ENCODE results near the gene GLI3. TPM values are rescaled to one million over a fixed set of nuclear protein-coding genes. Genes with fewer than 3 reads are reported as not detected.

GLI3 gene
- total RNA-seq, 2 donors from 2014 or later = 2.7 to 10.2 TPM

GRCh38 chr7:42145539-42145938, 91.5 kb downstream of the GLI3 start:
- H3K36me3 Mint-ChIP-seq (ENCODE audit: low read depth) = no peaks in the 10 kb centered on the region

DNA sequence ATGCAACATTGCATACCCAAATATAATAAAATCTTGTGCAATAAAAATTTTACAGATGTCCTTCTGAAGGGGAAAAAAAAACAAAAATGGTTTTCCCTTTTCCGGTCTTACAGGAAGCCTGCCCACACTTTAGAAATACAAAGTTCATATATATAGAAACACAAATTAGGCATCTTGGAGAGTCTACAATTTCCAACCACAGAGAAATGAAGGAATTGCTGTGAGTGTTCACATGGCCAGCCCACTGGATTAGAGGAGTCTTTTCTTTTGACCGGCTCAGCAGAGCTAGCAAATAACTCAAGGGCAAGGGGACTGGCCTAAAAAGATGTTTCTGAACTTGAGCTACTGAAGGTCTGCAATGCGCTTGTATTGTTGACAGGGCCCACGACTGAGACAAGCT, 92.4 kb downstream of the GLI3 start:
- DNase-seq = no peak
- Histone ChIP-seq H3K27me3 (ENCODE audit: control insufficient read depth, insufficient read depth, low read length, poor library complexity, severe bottlenecking) (no peaks in the 10 kb centered on the region), H3K27ac (ENCODE audit: low read depth, low read length) (no peak overlapping the region), H3K36me3 (ENCODE audit: control insufficient read depth, insufficient read depth, low read length) (no peaks in the 10 kb centered on the region), H3K4me1 (ENCODE audit: control insufficient read depth, insufficient read depth, low read length) (no peaks in the 10 kb centered on the region), H3K9ac (ENCODE audit: extremely low read depth, low read length, poor library complexity, severe bottlenecking) (no peak overlapping the region), H3K4me3 (ENCODE audit: low read length) (no peak overlapping the region), H3K9me3 (ENCODE audit: control insufficient read depth, low read length) (no peaks in the 10 kb centered on the region)
- no peak overlapping the region for H3K4me3 Mint-ChIP-seq
- peaks cover 2% of the 10 kb centered on the region for H3K27me3 Mint-ChIP-seq (ENCODE audit: insufficient read depth)
- no peak overlapping the region for H3K27ac Mint-ChIP-seq
- WGBS, 2 experiments (ENCODE audit: insufficient coverage in 1 of 2, insufficient read length in 1 of 2) = 88 to 93% methylated on average over 3 to 4 of the region's 4 CpGs
- H3K4me1 Mint-ChIP-seq = no peaks in the 10 kb centered on the region
- H3K9me3 Mint-ChIP-seq = no peaks in the 10 kb centered on the region
- no peak for TF ChIP-seq CTCF (conservative IDR thresholded peaks at IDR 0.05)
- H3K36me3 Mint-ChIP-seq (ENCODE audit: low read depth) = no peaks in the 10 kb centered on the region

More at GRCh38 chr7:42145539-42145938, 91.5 kb downstream of the GLI3 start:
- Histone ChIP-seq H3K27ac (ENCODE audit: low read depth, low read length) (no peak overlapping the region), H3K9ac (ENCODE audit: extremely low read depth, low read length, poor library complexity, severe bottlenecking) (no peak overlapping the region), H3K27me3 (ENCODE audit: control insufficient read depth, insufficient read depth, low read length, poor library complexity, severe bottlenecking) (no peaks in the 10 kb centered on the region), H3K4me1 (ENCODE audit: control insufficient read depth, insufficient read depth, low read length) (no peaks in the 10 kb centered on the region), H3K9me3 (ENCODE audit: control insufficient read depth, low read length) (no peaks in the 10 kb centered on the region), H3K36me3 (ENCODE audit: control insufficient read depth, insufficient read depth, low read length) (no peaks in the 10 kb centered on the region), H3K4me3 (ENCODE audit: low read length) (no peak overlapping the region)
- Mint-ChIP-seq H3K4me3 (no peak overlapping the region), H3K27ac (no peak overlapping the region), H3K27me3 (ENCODE audit: insufficient read depth) (peaks cover 2% of the 10 kb centered on the region), H3K4me1 (no peaks in the 10 kb centered on the region), H3K9me3 (no peaks in the 10 kb centered on the region)
- no peak for DNase-seq
- TF ChIP-seq CTCF (conservative IDR thresholded peaks at IDR 0.05) = no peak

DNA sequence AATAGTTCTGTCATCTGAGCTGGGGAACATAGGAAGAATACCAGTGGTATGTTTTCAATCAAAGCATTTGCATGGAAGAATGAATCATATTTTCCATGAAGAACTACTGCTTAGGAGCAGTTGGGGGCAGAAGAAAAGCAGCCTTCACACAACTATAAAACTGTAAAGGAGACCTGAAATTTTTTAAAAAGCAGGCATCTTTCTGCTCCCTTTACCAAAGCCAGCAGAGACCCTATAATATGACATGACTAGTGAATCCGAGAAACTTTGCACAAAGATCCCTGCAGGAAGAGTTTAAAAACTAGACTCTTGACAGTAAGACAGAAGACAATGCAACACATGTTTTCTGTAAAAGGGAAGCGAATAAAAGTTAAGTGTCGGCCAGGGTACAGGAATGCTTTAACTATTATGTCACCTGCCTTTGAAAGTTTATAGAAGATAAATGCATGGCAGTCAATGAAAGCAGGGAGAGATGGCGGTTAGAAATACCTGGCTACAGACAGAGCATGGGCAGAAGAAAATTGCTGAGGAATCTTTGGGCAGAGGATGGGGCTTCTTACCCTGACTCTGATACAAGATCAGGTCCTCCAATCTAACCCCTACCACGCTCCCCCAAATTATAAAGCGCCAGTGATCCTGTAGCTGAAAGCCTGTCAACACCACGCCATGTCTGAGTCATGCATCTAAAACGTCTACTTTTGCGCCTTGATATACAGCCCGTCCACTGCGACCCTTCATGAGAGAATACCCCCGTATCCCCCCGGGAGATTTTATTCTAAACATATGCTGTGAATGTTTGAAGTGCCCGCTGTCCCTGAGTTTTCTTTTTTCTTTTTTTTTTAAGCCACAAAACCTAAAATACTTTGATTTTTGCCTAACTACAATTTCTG, 93.1 kb downstream of the GLI3 start:
- no peak overlapping the region for H3K9ac ChIP-seq (ENCODE audit: extremely low read depth, low read length, poor library complexity, severe bottlenecking)
- no peak overlapping the region for H3K4me3 Mint-ChIP-seq
- no peak overlapping the region for H3K4me3 ChIP-seq (ENCODE audit: low read length)
- no peaks in the 10 kb centered on the region for H3K27me3 ChIP-seq (ENCODE audit: control insufficient read depth, insufficient read depth, low read length, poor library complexity, severe bottlenecking)
- H3K4me1 ChIP-seq (ENCODE audit: control insufficient read depth, insufficient read depth, low read length) = no peaks in the 10 kb centered on the region
- no peak for DNase-seq
- H3K9me3 ChIP-seq (ENCODE audit: control insufficient read depth, low read length) = no peaks in the 10 kb centered on the region
- peak overlapping the region; percentile 47 for H3K27ac ChIP-seq (ENCODE audit: low read depth, low read length)
- no peaks in the 10 kb centered on the region for H3K36me3 ChIP-seq (ENCODE audit: control insufficient read depth, insufficient read depth, low read length)
- TF ChIP-seq CTCF (conservative IDR thresholded peaks at IDR 0.05) = no peak
- peaks cover 2% of the 10 kb centered on the region for H3K27me3 Mint-ChIP-seq (ENCODE audit: insufficient read depth)
- no peaks in the 10 kb centered on the region for H3K36me3 Mint-ChIP-seq (ENCODE audit: low read depth)
- H3K4me1 Mint-ChIP-seq = peaks cover under 1% of the 10 kb centered on the region
- H3K9me3 Mint-ChIP-seq = no peaks in the 10 kb centered on the region
- no peak overlapping the region for H3K27ac Mint-ChIP-seq
- WGBS, 2 experiments (ENCODE audit: insufficient coverage in 1 of 2, insufficient read length in 1 of 2) = 90% methylated on average over 6 to 14 of the region's 14 CpGs

Data from endodermal cell (in vitro differentiated cells).